NT2/D1 (cell line): ENCODE measurements around the gene FSTL1.

ENCODE experiments used
- SUZ12 ChIP-seq: IDR thresholded peaks from 2 replicates; pipeline ENCODE4 v1.6.1; 2011; ENCODE audit not compliant: insufficient read length, insufficient read depth; ENCODE audit errors: extremely low read depth
- YY1 ChIP-seq: IDR thresholded peaks from 2 replicates; pipeline ENCODE4 v1.6.1; 2011; ENCODE audit not compliant: insufficient read length, insufficient read depth
- ZNF274 ChIP-seq: IDR thresholded peaks from 2 replicates; pipeline ENCODE4 v1.6.1; 2011; ENCODE audit warnings: mild to moderate bottlenecking, low read depth, low read length

DNA sequence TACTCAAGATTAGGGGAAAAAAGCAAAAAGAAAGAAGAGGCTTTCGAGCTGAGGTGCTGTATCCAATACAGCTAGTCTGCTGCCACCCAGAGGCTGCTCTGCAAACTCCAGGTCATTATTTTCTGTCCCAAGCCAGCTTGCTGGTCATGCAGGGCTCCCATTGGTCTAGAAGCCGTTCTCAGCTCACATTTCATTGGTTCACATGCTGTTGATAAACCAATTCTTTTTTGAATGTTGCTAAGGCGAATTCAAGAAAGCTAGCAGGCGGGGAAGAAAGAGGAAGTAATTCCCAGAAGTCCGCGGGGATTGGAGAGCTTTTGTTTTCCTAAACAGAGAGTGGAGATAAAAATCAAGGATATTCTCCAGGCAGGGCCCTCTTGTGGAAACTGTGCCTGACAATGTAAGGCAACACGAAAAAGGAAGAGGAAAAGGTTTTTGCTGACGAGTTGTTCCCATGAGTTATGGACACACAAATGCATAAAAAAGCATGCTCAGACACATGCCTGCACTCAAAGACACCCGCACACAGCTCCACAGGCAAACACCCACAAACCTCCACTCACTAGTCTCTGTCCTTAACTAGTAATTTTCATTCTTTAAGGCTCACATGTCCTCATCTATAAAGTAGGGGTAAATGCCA, 33.4 kb downstream of the FSTL1 start:
- TF ChIP-seq ZNF274 (no peak), SUZ12 (no peak), YY1 (no peak)
